HG03159 (cell line): ENCODE results near the gene ZNF345.

ENCODE experiments used
- ATAC-seq: cut with Tn5 transposase; IDR thresholded peaks from one replicate; pipeline ENCODE4 v1.9.1; 2021; ENCODE audit warnings: mild to moderate bottlenecking, moderate library complexity; ENCODE audit not compliant: unreplicated experiment

The ZNF345 gene

GRCh38 chr19:36916991-36917390 lies 66.3 kb downstream of the ZNF345 start:
- ATAC-seq, result no peak

- no peak for ATAC-seq
Observed at GRCh38 chr19:36918090-36918489, 67.4 kb downstream of the ZNF345 start.
